Peyer's patch (tissue), 4 donors: ENCODE data around the gene MDM2.

Experiments used
- CTCF ChIP-seq, 6 experiments: fragments of 450-650 bp in 4 of 6; fragments of 200-600 bp in 2 of 6; sonication (generic) in 1 of 6; IDR thresholded peaks; one replicate each; pipeline ENCODE4 v1.5.1; 2017 to 2019; ENCODE audit warnings: antibody characterized with exemption in 6 of 6, mild to moderate bottlenecking in 3 of 6, moderate library complexity in 1 of 6
- POLR2A ChIP-seq, 2 donors: fragments of 450-650 bp; IDR thresholded peaks; one replicate each; pipeline ENCODE4 v1.5.1; 2017; ENCODE audit warnings: antibody characterized with exemption in 2 of 2, mild to moderate bottlenecking in 2 of 2, moderate library complexity in 2 of 2

- no peak for TF ChIP-seq CTCF (IDR thresholded peaks at IDR 0.05)
- TF ChIP-seq POLR2A (IDR thresholded peaks at IDR 0.05): no peak
Measured at GRCh38 chr12:68766646-68767045, 41.3 kb upstream of the MDM2 start.
